ENCODE data around the gene KBTBD8. TPM values are rescaled to one million over a fixed set of nuclear protein-coding genes. Genes with fewer than 3 reads are reported as not detected.

The KBTBD8 gene
- total and polyA plus RNA-seq, 8 donors, result 1.1 to 3.6 (median 1.7) TPM

- H3K27me3 ChIP-seq, result no peaks in the 10 kb centered on the region
- H3K4me1 ChIP-seq, result peaks cover 0 to 4% of the 10 kb centered on the region in 2 donors
- TF ChIP-seq CTCF (IDR thresholded peaks at IDR 0.05), result no peak
- no peaks in the 10 kb centered on the region for H3K36me3 ChIP-seq
- ATAC-seq (no peak), DNase-seq (no peak)
- H3K4me3 ChIP-seq, result no peak overlapping the region
- no peak overlapping the region for H3K27ac ChIP-seq
- intact Hi-C loops (cut with DNase I), result no loop called here
- H3K9me3 ChIP-seq, result no peaks in the 10 kb centered on the region
These were observed 20.1 kb downstream of the KBTBD8 start for GRCh38 chr3:67018105-67018788.

- DNase-seq (no peak), ATAC-seq (no peak)
- Histone ChIP-seq H3K9me3 (no peaks in the 10 kb centered on the region), H3K27ac (no peak overlapping the region), H3K4me3 (no peak overlapping the region), H3K36me3 (no peaks in the 10 kb centered on the region), H3K4me1 (peaks cover 0 to 4% of the 10 kb centered on the region in 2 donors), H3K27me3 (no peaks in the 10 kb centered on the region)
- intact Hi-C loops (cut with DNase I), result no loop called here
- TF ChIP-seq CTCF (IDR thresholded peaks at IDR 0.05), result no peak
These were observed 20.9 kb downstream of the KBTBD8 start for GRCh38 chr3:67018789-67019526.

- no peak overlapping the region for H3K27ac ChIP-seq
- intact Hi-C loops (cut with DNase I), result no loop called here
- no peak overlapping the region for H3K4me3 ChIP-seq
- DNase-seq (no peak), ATAC-seq (no peak)
- TF ChIP-seq CTCF (IDR thresholded peaks at IDR 0.05), result no peak
- no peaks in the 10 kb centered on the region for H3K27me3 ChIP-seq
- H3K36me3 ChIP-seq, result no peaks in the 10 kb centered on the region
- H3K9me3 ChIP-seq, result no peaks in the 10 kb centered on the region
- no peaks in the 10 kb centered on the region for H3K4me1 ChIP-seq
These were observed 30.1 kb downstream of the KBTBD8 start for GRCh38 chr3:67028001-67028784.

GRCh38 chr3:67030785-67031740 lies 33.0 kb downstream of the KBTBD8 start:
- intact Hi-C loops (cut with DNase I), result no loop called here
- no peak for ATAC-seq
- Histone ChIP-seq H3K27ac (no peak overlapping the region), H3K4me1 (no peaks in the 10 kb centered on the region), H3K9me3 (no peaks in the 10 kb centered on the region), H3K27me3 (no peaks in the 10 kb centered on the region), H3K4me3 (no peak overlapping the region), H3K36me3 (no peaks in the 10 kb centered on the region)
- no peak for TF ChIP-seq CTCF (IDR thresholded peaks at IDR 0.05)
- DNase-seq, result no peak

All from left lung (tissue), 10 donors.